Measurements from ENCODE around the gene ERC1. TPM values are rescaled to one million over a fixed set of nuclear protein-coding genes. Genes with fewer than 3 reads are reported as not detected.

ERC1 gene
- total RNA-seq, 4 donors from 2014 or later: 46.1 to 83.2 (median 63.8) TPM

GRCh38 chr12:1377681-1378080, 386.7 kb downstream of the ERC1 start:
- ATAC-seq (ENCODE audit: low FRiP score): no peak
- TF ChIP-seq, protein P1, sequence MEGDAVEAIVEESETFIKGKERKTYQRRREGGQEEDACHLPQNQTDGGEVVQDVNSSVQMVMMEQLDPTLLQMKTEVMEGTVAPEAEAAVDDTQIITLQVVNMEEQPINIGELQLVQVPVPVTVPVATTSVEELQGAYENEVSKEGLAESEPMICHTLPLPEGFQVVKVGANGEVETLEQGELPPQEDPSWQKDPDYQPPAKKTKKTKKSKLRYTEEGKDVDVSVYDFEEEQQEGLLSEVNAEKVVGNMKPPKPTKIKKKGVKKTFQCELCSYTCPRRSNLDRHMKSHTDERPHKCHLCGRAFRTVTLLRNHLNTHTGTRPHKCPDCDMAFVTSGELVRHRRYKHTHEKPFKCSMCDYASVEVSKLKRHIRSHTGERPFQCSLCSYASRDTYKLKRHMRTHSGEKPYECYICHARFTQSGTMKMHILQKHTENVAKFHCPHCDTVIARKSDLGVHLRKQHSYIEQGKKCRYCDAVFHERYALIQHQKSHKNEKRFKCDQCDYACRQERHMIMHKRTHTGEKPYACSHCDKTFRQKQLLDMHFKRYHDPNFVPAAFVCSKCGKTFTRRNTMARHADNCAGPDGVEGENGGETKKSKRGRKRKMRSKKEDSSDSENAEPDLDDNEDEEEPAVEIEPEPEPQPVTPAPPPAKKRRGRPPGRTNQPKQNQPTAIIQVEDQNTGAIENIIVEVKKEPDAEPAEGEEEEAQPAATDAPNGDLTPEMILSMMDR (IDR thresholded peaks at IDR 0.05): no peak
- DNase-seq (ENCODE audit: low spot score): no peak

GRCh38 chr12:1380171-1380851, 389.3 kb downstream of the ERC1 start:
- DNase-seq (ENCODE audit: low spot score): no peak
- ATAC-seq (ENCODE audit: low FRiP score): no peak
- TF ChIP-seq, protein P1 (IDR thresholded peaks at IDR 0.05): no peak

DNA sequence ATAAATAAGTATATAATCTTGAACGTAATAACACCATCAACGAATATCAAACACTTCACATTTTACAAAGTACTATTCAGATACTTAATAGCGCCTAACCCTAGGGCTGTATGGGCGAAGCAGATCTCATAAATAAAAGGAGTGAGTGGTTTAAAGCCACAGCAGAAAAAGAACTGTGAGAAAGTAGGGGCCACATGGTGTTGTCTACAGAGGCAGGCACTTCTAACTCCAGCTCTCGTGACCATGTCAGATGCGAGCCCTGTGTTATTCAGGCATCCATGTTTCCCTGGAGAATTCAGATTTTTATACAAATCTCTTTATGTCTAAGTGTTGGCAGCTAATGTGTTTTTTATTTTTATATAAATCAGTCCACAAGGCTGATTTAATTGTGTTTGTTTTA, 391.1 kb downstream of the ERC1 start:
- TF ChIP-seq, protein P1 (IDR thresholded peaks at IDR 0.05): no peak
- DNase-seq (ENCODE audit: low spot score): no peak
- ATAC-seq (ENCODE audit: low FRiP score): no peak

DNA sequence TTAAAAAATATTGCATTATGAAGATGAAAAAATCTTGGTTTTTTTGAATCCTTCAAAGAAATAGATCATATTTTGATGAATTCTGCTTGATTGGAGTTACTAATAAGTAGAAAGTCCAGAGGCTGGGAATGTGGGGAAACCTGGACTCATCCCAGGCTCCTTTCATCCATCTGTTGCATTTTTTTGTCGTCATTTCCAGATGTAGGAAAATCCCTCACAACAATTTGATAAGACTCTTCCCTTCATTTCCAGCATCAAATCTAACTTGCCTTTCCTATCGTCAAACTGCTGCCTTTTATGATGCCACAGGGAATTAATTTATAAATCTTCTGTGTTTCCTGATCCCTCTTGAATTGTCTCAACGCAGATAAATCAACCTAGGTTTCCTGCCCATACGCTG, 391.8 kb downstream of the ERC1 start:
- TF ChIP-seq, protein P1 (IDR thresholded peaks at IDR 0.05): no peak
- ATAC-seq (ENCODE audit: low FRiP score) (no peak), DNase-seq (ENCODE audit: low spot score) (no peak)

DNA sequence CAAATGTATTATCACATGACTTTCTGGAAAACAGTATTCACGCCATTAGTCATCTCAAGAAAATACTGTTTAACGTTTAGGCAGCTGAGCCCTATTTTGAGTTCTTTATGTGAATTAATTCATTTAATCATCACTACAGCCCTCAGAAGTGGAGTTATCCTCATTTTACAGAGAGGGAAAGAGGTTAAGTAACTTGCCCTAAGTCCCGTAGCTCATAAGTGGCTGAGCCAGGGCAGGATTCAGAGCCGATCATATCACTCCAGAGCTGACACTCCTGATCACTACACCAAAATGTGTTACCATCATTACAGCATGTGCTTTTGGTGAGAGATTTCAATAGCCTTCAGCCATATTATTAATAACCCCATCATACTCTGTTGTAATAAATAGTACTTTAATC, 392.7 kb downstream of the ERC1 start:
- TF ChIP-seq, protein P1 (IDR thresholded peaks at IDR 0.05): no peak
- no peak for ATAC-seq (ENCODE audit: low FRiP score)

DNA sequence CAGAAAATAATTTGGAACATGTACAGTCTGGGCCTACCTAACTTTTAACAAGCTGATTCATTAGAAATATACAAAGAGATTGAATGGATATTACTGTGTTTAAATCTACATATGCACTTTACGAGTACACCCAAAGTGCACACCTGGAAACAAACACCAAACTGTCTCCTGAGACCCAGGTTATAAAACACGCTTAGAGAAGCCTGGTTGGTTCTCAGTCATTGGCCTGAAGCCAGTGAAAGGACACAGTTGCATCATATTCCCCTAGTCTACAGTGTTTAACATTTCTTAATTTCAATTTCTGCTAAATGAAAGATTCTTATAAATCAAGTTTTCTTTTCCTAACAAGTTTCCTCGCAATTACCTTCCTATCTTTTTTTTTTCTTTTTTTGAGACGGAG, 393.9 kb downstream of the ERC1 start:
- no peak for ATAC-seq (ENCODE audit: low FRiP score)

More for the DNA sequence above, 392.7 kb downstream of the ERC1 start:
- no peak for DNase-seq (ENCODE audit: low spot score)

GRCh38 chr12:1391722-1392121, 400.7 kb downstream of the ERC1 start:
- no peak for DNase-seq (ENCODE audit: low spot score)
- TF ChIP-seq, protein P1 (IDR thresholded peaks at IDR 0.05): no peak
- no peak for ATAC-seq (ENCODE audit: low FRiP score)

More for the DNA sequence above, 393.9 kb downstream of the ERC1 start:
- DNase-seq (ENCODE audit: low spot score): no peak
- TF ChIP-seq, protein P1 (IDR thresholded peaks at IDR 0.05): no peak

Data from omental fat pad (tissue), 4 donors.